ENCODE results near the gene PCSK7. TPM values are rescaled to one million over a fixed set of nuclear protein-coding genes. Genes with fewer than 3 reads are reported as not detected.
A peak's percentile ranks its signal among the peaks of the same experiment; 100 is the strongest.

PCSK7 gene
- total and polyA plus RNA-seq, 2 experiments from 2014 or later, result 29.7 to 58.8 TPM

DNA sequence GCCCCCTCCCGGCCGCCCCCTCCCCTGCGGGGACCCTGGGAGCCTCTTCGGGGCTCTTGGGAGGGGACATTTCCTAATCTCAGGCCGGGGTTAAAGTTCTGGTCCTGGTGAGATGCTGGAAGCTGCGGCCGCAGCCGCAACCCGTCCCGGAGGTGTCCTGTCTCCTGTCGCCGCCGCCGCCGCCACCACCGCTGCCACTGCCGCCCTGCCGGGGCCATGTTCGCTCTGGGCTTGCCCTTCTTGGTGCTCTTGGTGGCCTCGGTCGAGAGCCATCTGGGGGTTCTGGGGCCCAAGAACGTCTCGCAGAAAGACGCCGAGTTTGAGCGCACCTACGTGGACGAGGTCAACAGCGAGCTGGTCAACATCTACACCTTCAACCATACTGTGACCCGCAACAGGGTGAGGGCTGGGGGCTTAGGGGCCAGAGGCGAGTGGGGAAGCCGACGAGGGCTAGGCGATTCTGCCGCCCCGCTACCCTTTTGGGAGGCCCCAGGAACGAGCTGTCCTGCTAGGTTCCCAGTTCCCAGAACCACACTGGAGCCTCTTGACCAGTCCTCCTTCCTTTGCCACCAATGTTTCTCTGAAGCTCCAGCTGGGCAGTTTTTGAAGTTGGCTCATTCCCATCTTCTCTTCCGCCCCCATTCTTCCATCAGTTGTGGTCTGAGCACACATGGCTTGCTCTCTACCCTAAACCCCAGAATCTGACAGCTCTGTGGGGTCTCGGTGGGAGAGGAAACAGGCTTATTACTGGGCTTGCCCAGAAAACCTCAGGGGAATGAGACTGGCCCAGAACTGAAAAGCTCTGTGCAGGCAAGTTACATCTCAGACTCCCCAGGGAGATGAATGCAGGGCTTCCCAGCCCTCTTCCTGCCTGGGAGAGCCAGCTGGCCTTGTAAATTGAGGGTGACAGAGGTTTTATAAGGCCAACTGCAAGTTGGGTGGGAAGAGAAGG is 52.5 kb downstream of the PCSK7 start:
- H3K4me1 ChIP-seq (ENCODE audit: insufficient read depth), result peaks cover 20% of the 10 kb centered on the region
- 0 to 2% methylated on average over 36 to 39 of the region's 39 CpGs for WGBS, 2 experiments (ENCODE audit: low coverage in 1 of 2, low lambda C conversion rate in 2 of 2, missing lambda C conversion rate in 2 of 2)
- no peaks in the 10 kb centered on the region for H3K9me2 ChIP-seq (ENCODE audit: insufficient read depth)
- H3K27ac ChIP-seq, result peak overlapping the region; percentile 63
- peak overlapping the region; percentile 97 for H3K4me2 ChIP-seq (ENCODE audit: unreplicated experiment)
- H4K20me1 ChIP-seq (ENCODE audit: insufficient read depth), result no peaks in the 10 kb centered on the region
- peak; percentile 73 for DNase-seq
- H3K4me3 ChIP-seq, result peak overlapping the region; percentile 95
- peaks cover 21% of the 10 kb centered on the region for H3K79me2 ChIP-seq (ENCODE audit: insufficient read depth)
- peak overlapping the region; percentile 77 for H2AFZ ChIP-seq
- no peaks in the 10 kb centered on the region for H3K36me3 ChIP-seq (ENCODE audit: low read depth)
- TF ChIP-seq EZH2 (IDR thresholded peaks at IDR 0.05; ENCODE audit: insufficient read depth, poor library complexity, severe bottlenecking) (no peak), EZH2phosphoT487 (IDR thresholded peaks at IDR 0.05; ENCODE audit: insufficient read depth, low read depth) (no peak)
- in situ Hi-C loops (cut with MboI), result no loop called here
- H3K9ac ChIP-seq, result peak overlapping the region; percentile 86
- H3K9me3 ChIP-seq (ENCODE audit: low read depth), result no peaks in the 10 kb centered on the region
- H3K27me3 ChIP-seq (replicated peaks; ENCODE audit: insufficient read depth), result no peaks in the 10 kb centered on the region
- H3F3A ChIP-seq (ENCODE audit: insufficient read depth), result peaks cover 15% of the 10 kb centered on the region; the same call in 1 of the 2 replicates

DNA sequence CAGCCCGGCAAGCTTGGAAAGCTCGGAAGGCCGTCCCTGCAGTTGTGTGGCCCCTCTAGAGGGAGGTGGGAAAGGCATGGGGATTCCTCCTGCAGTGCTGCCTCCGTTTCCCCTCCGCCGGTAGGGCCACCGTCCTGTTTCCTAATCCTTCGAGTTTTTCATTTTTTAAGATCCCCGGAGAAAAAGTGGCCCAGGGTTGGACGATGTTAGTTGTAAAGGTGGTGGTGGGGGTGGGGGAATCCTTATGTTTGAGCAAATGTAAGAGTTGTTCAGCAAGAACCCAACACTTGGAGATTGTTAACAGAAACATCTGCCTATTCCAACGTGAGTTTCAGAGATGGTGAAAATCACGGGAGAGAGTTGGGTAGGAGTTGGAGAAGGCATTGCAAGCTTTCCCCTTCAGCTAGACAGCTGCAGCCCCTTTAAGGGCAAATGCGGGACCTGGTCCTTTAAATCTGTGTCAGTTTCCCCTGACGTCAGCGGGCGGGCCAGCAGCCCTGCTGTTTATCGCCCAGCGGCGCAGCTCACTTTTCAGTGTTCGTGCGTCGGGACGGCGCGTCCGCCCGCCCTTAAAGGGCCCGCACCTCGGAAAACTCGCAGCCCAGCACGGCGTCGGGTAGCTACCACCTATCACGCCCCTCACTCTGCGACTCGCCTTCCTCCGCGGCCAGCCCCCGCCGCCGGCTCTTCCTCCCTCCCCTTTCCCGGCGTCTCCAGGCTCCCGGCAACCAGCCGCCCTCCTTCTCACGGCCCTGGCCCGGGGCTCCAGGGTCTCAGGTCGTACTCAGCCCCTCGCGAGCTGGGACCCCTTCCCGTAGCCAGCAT is 53.5 kb downstream of the PCSK7 start, which contains the start of gene SIDT2:
TSS of gene SIDT2 (plus strand) at position 534 of the 825 bp plus-strand sequence. CDS start 521 bp downstream, outside the sequence.
- no peaks in the 10 kb centered on the region for H3K36me3 ChIP-seq (ENCODE audit: low read depth)
- no peak for TF ChIP-seq EZH2phosphoT487 (IDR thresholded peaks at IDR 0.05; ENCODE audit: insufficient read depth, low read depth)
- no peak for TF ChIP-seq EZH2 (IDR thresholded peaks at IDR 0.05; ENCODE audit: insufficient read depth, poor library complexity, severe bottlenecking)
- H3K9me2 ChIP-seq (ENCODE audit: insufficient read depth), result no peaks in the 10 kb centered on the region
- no peaks in the 10 kb centered on the region for H4K20me1 ChIP-seq (ENCODE audit: insufficient read depth)
- peak within 1 kb of the TSS; percentile 95 for H3K4me3 ChIP-seq
- in situ Hi-C loops (cut with MboI), result no loop called here
- peak within 1 kb of the TSS; percentile 97 for H3K4me2 ChIP-seq (ENCODE audit: unreplicated experiment)
- 1% methylated on average over 43 to 51 of the region's 51 CpGs for WGBS, 2 experiments (ENCODE audit: low coverage in 1 of 2, low lambda C conversion rate in 2 of 2, missing lambda C conversion rate in 2 of 2)
- peaks cover 15% of the 10 kb centered on the region; the same call in 1 of the 2 replicates for H3F3A ChIP-seq (ENCODE audit: insufficient read depth)
- H3K27ac ChIP-seq, result peak within 1 kb of the TSS; percentile 63
- DNase-seq, result peak; percentile 98
- peaks cover 21% of the 10 kb centered on the region for H3K79me2 ChIP-seq (ENCODE audit: insufficient read depth)
- no peaks in the 10 kb centered on the region for H3K9me3 ChIP-seq (ENCODE audit: low read depth)
- peak within 1 kb of the TSS; percentile 77 for H2AFZ ChIP-seq
- H3K9ac ChIP-seq, result peak within 1 kb of the TSS; percentile 86
- H3K27me3 ChIP-seq (replicated peaks; ENCODE audit: insufficient read depth), result no peaks in the 10 kb centered on the region
- H3K4me1 ChIP-seq (ENCODE audit: insufficient read depth), result peaks cover 20% of the 10 kb centered on the region

DNA sequence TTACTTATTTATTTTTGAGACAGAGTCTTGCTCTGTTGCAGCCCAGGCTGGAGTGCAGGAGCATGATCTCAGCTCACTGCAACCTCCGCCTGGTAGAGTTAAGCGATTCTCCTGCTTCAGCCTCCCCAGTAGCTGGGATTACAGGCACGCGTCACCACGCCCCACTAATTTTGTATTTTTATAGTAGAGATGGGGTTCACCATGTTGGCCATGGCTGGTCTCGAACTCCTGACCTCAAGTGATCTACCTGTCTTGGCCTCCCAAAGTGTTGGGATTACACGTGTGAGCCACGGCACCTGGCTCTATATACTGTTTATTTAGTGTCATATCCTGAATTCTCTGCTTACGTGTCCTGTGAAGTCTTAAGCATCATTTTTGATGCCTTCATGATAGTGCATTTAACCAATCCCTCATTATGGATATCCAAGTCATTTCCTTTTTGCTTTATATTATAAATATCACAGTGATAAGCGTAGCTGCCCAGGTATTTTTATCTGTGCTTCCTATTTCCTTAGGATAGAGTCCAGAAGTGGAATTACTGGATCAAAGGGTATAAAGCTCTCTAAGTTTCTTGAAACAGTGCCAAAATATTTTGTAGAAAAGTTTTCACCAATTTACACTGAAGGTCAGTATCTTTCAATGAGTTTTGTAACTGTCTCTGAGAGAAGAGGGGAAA is 54.2 kb downstream of the PCSK7 start:
- no peaks in the 10 kb centered on the region for H3K9me3 ChIP-seq (ENCODE audit: low read depth)
- H3K27ac ChIP-seq, result peak overlapping the region; percentile 63
- peak overlapping the region; percentile 75 for H3K4me2 ChIP-seq (ENCODE audit: unreplicated experiment)
- no peaks in the 10 kb centered on the region for H3K36me3 ChIP-seq (ENCODE audit: low read depth)
- DNase-seq, result peak; percentile 25
- no peaks in the 10 kb centered on the region for H3K27me3 ChIP-seq (replicated peaks; ENCODE audit: insufficient read depth)
- H4K20me1 ChIP-seq (ENCODE audit: insufficient read depth), result no peaks in the 10 kb centered on the region
- peaks cover 20% of the 10 kb centered on the region for H3K4me1 ChIP-seq (ENCODE audit: insufficient read depth)
- H3K9me2 ChIP-seq (ENCODE audit: insufficient read depth), result no peaks in the 10 kb centered on the region
- H2AFZ ChIP-seq, result peak overlapping the region; percentile 60
- H3K9ac ChIP-seq, result peak overlapping the region; percentile 86
- in situ Hi-C loops (cut with MboI), result no loop called here
- 86 to 87% methylated on average over 10 of the region's 10 CpGs for WGBS, 2 experiments (ENCODE audit: low coverage in 1 of 2, low lambda C conversion rate in 2 of 2, missing lambda C conversion rate in 2 of 2)
- peaks cover 15% of the 10 kb centered on the region; the same call in 1 of the 2 replicates for H3F3A ChIP-seq (ENCODE audit: insufficient read depth)
- TF ChIP-seq EZH2 (IDR thresholded peaks at IDR 0.05; ENCODE audit: insufficient read depth, poor library complexity, severe bottlenecking) (no peak), EZH2phosphoT487 (IDR thresholded peaks at IDR 0.05; ENCODE audit: insufficient read depth, low read depth) (no peak)
- peaks cover 21% of the 10 kb centered on the region for H3K79me2 ChIP-seq (ENCODE audit: insufficient read depth)
- peak overlapping the region; percentile 95 for H3K4me3 ChIP-seq

Measured in GM23248 (cell line).